Left renal pelvis (tissue), 4 donors: ENCODE data around the gene NKX6-1. TPM values are rescaled to one million over a fixed set of nuclear protein-coding genes. Genes with fewer than 3 reads are reported as not detected.

Source experiments
- DNase-seq, 4 donors: peaks; one replicate each; pipeline ENCODE4 v3.0.0-alpha.2; 2013; ENCODE audit warnings: low read depth in 4 of 4, low spot score in 3 of 4
- polyA plus RNA-seq, 4 donors: library from polyadenylated mRNA; unstranded; fragments of 120-200 nt; gene quantifications; one replicate each; pipeline ENCODE4 v1.2.1, GENCODE V29; 2013; ENCODE audit not compliant: insufficient read length in 4 of 4

The NKX6-1 gene
- polyA plus RNA-seq, 4 donors = 0.14 to 0.63 TPM; not detected in 2

GRCh38 chr4:84481077-84481859 is 17.8 kb downstream of the NKX6-1 start:
- DNase-seq = no peak

- DNase-seq = no peak
Measured at GRCh38 chr4:84480082-84480481, 19.0 kb downstream of the NKX6-1 start.

GRCh38 chr4:84479663-84480062 is 19.4 kb downstream of the NKX6-1 start:
- DNase-seq = no peak

GRCh38 chr4:84477738-84478137 is 21.4 kb downstream of the NKX6-1 start:
- no peak for DNase-seq

- no peak for DNase-seq
Measured at GRCh38 chr4:84474107-84474506, 25.0 kb downstream of the NKX6-1 start.

- no peak for DNase-seq
Measured at GRCh38 chr4:84472154-84472553, 26.9 kb downstream of the NKX6-1 start.

GRCh38 chr4:84470204-84470785 is 28.8 kb downstream of the NKX6-1 start:
- no peak for DNase-seq

GRCh38 chr4:84467601-84468000 is 31.5 kb downstream of the NKX6-1 start:
- no peak for DNase-seq

GRCh38 chr4:84459783-84460182 is 39.3 kb downstream of the NKX6-1 start:
- DNase-seq = no peak

- DNase-seq = no peak
Measured at GRCh38 chr4:84456157-84456556, 42.9 kb downstream of the NKX6-1 start.

GRCh38 chr4:84455697-84456096 is 43.4 kb downstream of the NKX6-1 start:
- DNase-seq = no peak

GRCh38 chr4:84451546-84451945 is 47.5 kb downstream of the NKX6-1 start:
- DNase-seq = no peak

- no peak for DNase-seq
Measured at GRCh38 chr4:84443523-84443922, 55.6 kb downstream of the NKX6-1 start.

- no peak for DNase-seq
Measured at GRCh38 chr4:84442778-84443177, 56.3 kb downstream of the NKX6-1 start.

Other genes starting within 250 kb of the NKX6-1 start
- gene CDS1, start 83.8 kb upstream of the NKX6-1 start, polyA plus RNA-seq = 10 to 100 TPM in 3 of 4 donors, 1 to 10 TPM in 1; 3.2 to 30.9 (median 27.7) TPM